Smooth muscle cell (in vitro differentiated cells): Measurements from ENCODE around the gene TADA2A. TPM values are rescaled to one million over a fixed set of nuclear protein-coding genes. Genes with fewer than 3 reads are reported as not detected.

Experiments used
- DNase-seq: peaks from one replicate; lab custom pipeline; 2025; ENCODE audit not compliant: unreplicated experiment; lab: John Stamatoyannopoulos, UW
- H2AFZ ChIP-seq: fragments of 200-600 bp; sonication (generic); 2 replicates; pipeline ENCODE4 v1.6.0; 2016; ENCODE audit warnings: antibody characterized with exemption, low read depth, mild to moderate bottlenecking
- H3F3A ChIP-seq: fragments of 200-600 bp; sonication (generic); 2 replicates; pipeline ENCODE4 v1.6.0; 2017; ENCODE audit warnings: antibody characterized with exemption, low read depth
- H3K27ac ChIP-seq: fragments of 200-600 bp; sonication (generic); 2 replicates; pipeline ENCODE4 v1.5.1; 2016; ENCODE audit warnings: low read depth, mild to moderate bottlenecking
- H3K27me3 ChIP-seq: fragments of 200-600 bp; sonication (generic); 2 replicates; pipeline ENCODE4 v1.6.1; 2016; ENCODE audit warnings: low read depth, mild to moderate bottlenecking
- H3K36me3 ChIP-seq: fragments of 200-600 bp; sonication (generic); 2 replicates; pipeline ENCODE4 v1.5.1; 2016; ENCODE audit warnings: low read depth
- H3K4me1 ChIP-seq: fragments of 200-600 bp; sonication (generic); 2 replicates; pipeline ENCODE4 v1.5.1; 2016; ENCODE audit warnings: low read depth
- H3K4me2 ChIP-seq: fragments of 200-600 bp; sonication (generic); 2 replicates; pipeline ENCODE4 v1.6.0; 2016; ENCODE audit warnings: mild to moderate bottlenecking
- H3K4me3 ChIP-seq: fragments of 200-600 bp; sonication (generic); 2 replicates; pipeline ENCODE4 v1.5.1; 2016; ENCODE audit warnings: mild to moderate bottlenecking
- H3K79me2 ChIP-seq: fragments of 200-600 bp; sonication (generic); 2 replicates; pipeline ENCODE4 v1.6.0; 2016; ENCODE audit warnings: low read depth, mild to moderate bottlenecking
- H3K9ac ChIP-seq: fragments of 200-600 bp; sonication (generic); 2 replicates; pipeline ENCODE4 v1.6.0; 2016; ENCODE audit warnings: low read depth
- H3K9me3 ChIP-seq: fragments of 200-600 bp; sonication (generic); replicated peaks from 2 replicates; pipeline ENCODE4 v1.5.1; 2016; ENCODE audit warnings: low read depth
- H4K20me1 ChIP-seq: fragments of 200-600 bp; sonication (generic); 2 replicates; pipeline ENCODE4 v1.6.0; 2016; ENCODE audit warnings: low read depth
- CTCF ChIP-seq: fragments of 200-600 bp; sonication (generic); IDR thresholded peaks from 2 replicates; pipeline ENCODE4 v1.5.1; 2017; ENCODE audit warnings: borderline replicate concordance, mild to moderate bottlenecking, antibody characterized with exemption; ENCODE audit not compliant: insufficient read depth, poor library complexity, severe bottlenecking
- whole genome bisulfite sequencing: methylation state at CpG from one replicate; pipeline ENCODE4 v1.1.7; 2016; ENCODE audit warnings: low lambda C conversion rate; 5-methylcytosine and 5-hydroxymethylcytosine counted together
- polyA plus RNA-seq: library from polyadenylated mRNA; unstranded; fragments of >200 nt; fragmentation: Nextera tagmentation; extraction: Ambion mirVana; gene quantifications from 2 replicates; pipeline ENCODE4 v1.2.1, GENCODE V29; 2016
- total RNA-seq: library from RNA; depleted of rRNA; stranded (reverse); fragments of >200 nt; gene quantifications from 2 replicates; pipeline ENCODE4 v1.2.3, GENCODE V29; 2014

Gene TADA2A
- total RNA-seq (10.8 and 11.8 TPM in 2 replicates), polyA plus RNA-seq (6.0 and 9.7 TPM in 2 replicates)

DNA sequence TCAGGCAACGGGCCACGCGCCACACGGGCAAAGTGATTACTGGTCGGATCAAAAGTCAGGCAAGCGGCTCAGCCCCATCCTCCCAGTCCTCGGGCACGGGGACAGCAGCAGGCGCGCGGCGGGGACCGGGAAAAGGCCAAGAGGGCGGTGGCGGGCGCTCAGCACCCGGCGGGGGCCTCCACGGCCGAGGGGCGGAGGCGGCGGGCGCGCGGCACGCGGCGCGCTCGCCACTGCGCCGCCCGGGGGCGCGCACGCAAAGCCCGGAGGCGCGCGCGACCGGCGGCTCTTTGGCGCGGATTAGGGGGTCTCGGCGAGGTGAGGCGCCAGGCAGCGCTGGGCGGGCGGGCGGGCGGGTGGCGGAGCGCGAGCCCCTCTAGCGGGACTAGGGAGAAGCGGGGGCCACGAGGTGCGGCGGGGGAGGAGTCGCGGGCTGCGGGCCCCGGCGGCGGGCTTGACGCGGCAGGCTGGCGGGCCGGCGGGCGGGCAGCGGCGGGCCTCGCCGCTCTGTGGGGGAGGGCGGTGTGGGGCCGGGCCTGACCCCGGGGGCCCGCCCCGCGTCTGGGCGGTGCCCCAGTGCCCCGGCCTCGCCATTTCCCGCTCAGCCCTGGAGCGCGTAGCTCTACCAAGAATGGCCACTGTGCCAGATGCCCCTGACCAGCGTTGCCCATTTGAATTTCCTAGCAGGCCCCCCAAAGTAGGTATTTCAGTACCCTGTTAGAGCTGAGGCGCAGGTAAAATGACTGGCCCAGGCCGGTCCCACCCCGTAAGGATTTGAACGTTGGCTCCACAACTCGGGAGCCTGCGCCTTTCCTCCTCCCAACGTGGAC, at the start of gene TADA2A, which contains the start of gene ACACA:
TSS of gene TADA2A (plus strand) at position 252 of the 827 bp plus-strand sequence. CDS start 4,480 bp downstream, outside the sequence.
TSS of gene ACACA (minus strand) at position 202 of the 827 bp plus-strand sequence. CDS start 537 bp downstream, outside the sequence.
- H2AFZ ChIP-seq: peak within 1 kb of the TSS; percentile 91
- H3K27me3 ChIP-seq: no peaks in the 10 kb centered on the region
- peaks cover 3% of the 10 kb centered on the region for H3K36me3 ChIP-seq
- peaks cover 41% of the 10 kb centered on the region for H3K79me2 ChIP-seq
- peak; percentile 70 for DNase-seq
- peak within 1 kb of the TSS; percentile 32 for H3K9ac ChIP-seq
- H3K4me3 ChIP-seq: peak within 1 kb of the TSS; percentile 74
- no peaks in the 10 kb centered on the region for H3F3A ChIP-seq
- peak within 1 kb of the TSS; percentile 89 for H3K4me2 ChIP-seq
- H3K27ac ChIP-seq: peak within 1 kb of the TSS; percentile 20
- H3K4me1 ChIP-seq: peaks cover 14% of the 10 kb centered on the region
- TF ChIP-seq CTCF: no peak
- H3K9me3 ChIP-seq: no peaks in the 10 kb centered on the region
- WGBS: 3% methylated on average over 40 of the region's 98 CpGs
- H4K20me1 ChIP-seq: no peaks in the 10 kb centered on the region

DNA sequence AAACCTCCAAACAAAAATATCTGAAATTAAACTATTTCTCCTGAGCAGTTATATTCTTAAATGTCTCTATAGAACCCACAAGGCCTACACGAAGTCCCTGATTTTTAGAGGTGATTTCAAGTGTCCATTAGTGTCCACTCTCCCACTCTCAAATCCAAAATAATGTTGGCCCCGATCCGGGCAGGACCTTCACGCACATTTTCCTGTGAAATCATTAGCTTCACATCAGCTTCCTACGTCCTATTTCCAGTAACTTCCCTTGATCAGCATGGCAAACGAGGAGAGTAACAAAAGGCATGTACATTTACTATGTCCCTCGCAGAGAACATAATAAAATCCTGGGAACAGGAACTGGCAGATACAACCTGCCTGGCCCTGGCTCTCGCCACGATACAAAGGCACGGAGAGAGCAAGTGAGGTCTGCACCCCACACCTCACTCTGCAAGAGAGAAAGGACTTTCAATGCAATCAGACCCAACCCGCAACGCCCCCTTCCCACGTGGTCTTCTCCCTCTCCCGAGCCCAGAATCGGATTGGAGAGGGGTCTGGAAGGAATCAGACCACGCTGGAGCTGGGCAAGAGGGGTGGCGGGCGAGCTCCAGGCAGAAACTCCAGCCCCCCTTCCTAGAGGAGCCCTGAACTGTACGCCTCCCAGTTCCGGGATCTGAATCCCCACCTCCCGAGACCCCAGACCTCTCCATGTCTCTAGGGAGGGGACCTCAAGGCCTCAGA, 48.4 kb upstream of the TADA2A start:
- Histone ChIP-seq H3K79me2 (peaks cover 45% of the 10 kb centered on the region), H2AFZ (peak overlapping the region; percentile 86), H3K27ac (peak overlapping the region; percentile 68), H3K4me3 (peak overlapping the region; percentile 81), H3F3A (no peaks in the 10 kb centered on the region), H3K9ac (peak overlapping the region; percentile 71), H3K4me2 (peak overlapping the region; percentile 86), H3K27me3 (no peaks in the 10 kb centered on the region), H3K4me1 (peaks cover 28% of the 10 kb centered on the region), H3K36me3 (no peaks in the 10 kb centered on the region), H4K20me1 (peaks cover 36% of the 10 kb centered on the region), H3K9me3 (no peaks in the 10 kb centered on the region)
- no peak for TF ChIP-seq CTCF
- under 1% methylated on average over 18 of the region's 21 CpGs for WGBS
- DNase-seq: peak; percentile 61

DNA sequence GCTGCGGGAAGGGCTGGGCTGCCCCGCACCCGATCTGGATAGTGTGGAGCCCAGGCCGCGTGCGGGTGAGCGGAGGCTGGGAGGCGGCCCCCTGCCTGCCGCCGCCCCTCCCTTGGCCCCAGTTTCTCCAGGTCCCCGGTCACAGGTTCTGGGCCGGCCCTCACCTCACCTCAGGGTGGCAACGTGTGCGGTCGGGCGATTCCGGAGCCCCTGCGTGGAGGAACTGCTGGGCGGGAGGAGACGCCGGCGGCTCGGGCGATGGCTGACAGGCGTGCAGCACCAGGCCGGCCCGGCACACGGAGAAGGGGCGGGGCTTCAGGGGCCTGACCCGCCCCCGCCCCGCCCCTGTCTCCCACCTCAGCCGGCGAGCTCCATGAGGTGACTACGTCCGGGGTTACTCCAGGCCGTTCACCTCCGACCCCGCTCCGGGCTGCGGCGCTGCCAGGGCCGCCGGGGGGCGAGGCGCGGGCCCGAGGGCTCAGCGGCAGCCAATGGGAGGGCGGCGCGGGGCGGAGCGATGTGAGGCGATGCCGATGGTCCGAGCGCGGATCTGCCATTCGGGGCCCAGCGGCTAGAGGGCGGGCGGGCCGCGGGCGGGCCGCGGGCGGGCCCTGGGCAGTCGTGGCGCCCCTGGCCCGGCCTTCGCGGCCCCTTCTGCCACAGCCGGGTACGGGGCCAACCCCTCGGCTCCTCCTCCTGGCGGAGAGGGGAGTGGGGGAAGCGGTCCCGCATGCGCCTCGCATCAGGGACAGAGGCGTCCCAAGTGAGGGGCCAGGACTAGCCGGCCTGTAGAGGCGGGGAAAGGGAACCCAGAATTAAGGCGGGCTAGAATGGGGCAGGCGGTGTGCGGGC, 47.6 kb upstream of the TADA2A start:
- Histone ChIP-seq H3K27ac (peak overlapping the region; percentile 68), H3F3A (no peaks in the 10 kb centered on the region), H4K20me1 (peaks cover 30% of the 10 kb centered on the region), H3K9me3 (no peaks in the 10 kb centered on the region), H3K36me3 (no peaks in the 10 kb centered on the region), H3K4me1 (peaks cover 28% of the 10 kb centered on the region), H3K4me3 (peak overlapping the region; percentile 81), H3K4me2 (peak overlapping the region; percentile 86), H3K27me3 (no peaks in the 10 kb centered on the region), H3K9ac (peak overlapping the region; percentile 71), H3K79me2 (peaks cover 39% of the 10 kb centered on the region), H2AFZ (peak overlapping the region; percentile 86)
- peak; percentile 76 for DNase-seq
- WGBS: 2% methylated on average over 31 of the region's 88 CpGs
- TF ChIP-seq CTCF: peak; percentile 23
